Activated T-cell treated with anti-CD3 and anti-CD28 coated beads, Interleukin-2, amount 50 U/mL, for 1 hour (primary cell): ENCODE measurements around the gene SYNPO.

Experiments
- DNase-seq: peaks from one replicate; pipeline ENCODE4 v3.0.0-alpha.2; 2020

SYNPO gene

DNA sequence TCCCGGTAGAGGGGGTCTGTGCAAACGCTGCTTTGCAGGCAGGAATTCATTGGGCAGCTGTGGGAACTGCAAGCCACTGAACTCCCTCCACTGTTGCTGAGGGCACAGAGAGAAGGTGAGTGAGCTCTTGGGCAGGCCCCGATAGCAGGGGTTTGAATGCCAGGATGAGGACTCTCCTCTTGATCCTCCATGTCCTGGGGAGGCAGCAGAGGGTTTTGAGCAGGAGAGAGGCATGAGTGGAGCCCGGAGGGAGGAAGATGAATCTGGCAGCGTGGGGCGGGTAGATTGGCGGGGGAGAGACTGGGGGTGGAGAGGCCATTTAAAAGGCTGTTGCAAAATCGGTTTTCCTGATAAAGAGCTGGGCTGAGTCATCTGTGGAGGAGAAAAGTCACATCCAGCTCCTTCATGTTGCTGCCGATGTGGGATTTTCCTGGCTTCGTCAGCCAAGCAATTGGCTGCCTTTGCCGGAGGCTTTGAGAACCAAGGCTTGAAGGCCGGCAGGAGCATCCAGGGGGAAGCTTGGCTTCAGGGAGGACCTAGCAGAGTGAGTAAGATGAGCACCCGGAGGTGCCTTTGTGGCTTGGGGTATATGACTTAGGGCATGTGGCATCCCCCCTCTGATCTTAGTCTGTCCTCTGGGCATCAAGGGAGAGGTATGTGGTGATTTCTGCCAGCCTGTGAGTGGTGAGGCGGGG is at the start of gene SYNPO:
TSS of gene SYNPO (plus strand) at position 350 of the 695 bp plus-strand sequence. CDS start 7,616 bp downstream, outside the sequence.
- DNase-seq: no peak

- DNase-seq: no peak
Measured at GRCh38 chr5:150590979-150591695, 49.3 kb upstream of the SYNPO start.

GRCh38 chr5:150593593-150593992 is 46.9 kb upstream of the SYNPO start:
- no peak for DNase-seq

DNA sequence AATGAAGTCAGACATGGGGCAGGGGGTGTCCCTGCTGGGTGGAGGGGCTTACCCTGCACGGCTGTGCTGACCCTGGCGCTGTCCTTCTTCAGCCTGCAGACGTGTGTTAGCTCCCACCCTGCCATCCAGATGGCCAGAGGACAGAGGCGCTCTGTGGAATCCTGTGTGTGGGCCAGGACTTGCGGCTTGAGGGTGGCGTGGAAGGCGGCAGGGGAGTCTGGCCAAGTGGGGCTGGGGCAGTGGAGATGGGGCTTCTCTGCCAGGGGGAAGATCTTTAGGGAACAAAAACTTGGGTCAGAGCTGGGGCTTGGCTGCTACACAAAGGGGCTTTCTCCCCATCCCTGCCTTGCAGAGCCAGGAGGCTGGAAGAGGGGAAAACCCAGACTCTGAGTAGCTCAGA is 46.5 kb upstream of the SYNPO start:
- no peak for DNase-seq

GRCh38 chr5:150595466-150596031 is 44.9 kb upstream of the SYNPO start:
- DNase-seq: no peak

GRCh38 chr5:150596313-150596712 is 44.1 kb upstream of the SYNPO start:
- no peak for DNase-seq

DNA sequence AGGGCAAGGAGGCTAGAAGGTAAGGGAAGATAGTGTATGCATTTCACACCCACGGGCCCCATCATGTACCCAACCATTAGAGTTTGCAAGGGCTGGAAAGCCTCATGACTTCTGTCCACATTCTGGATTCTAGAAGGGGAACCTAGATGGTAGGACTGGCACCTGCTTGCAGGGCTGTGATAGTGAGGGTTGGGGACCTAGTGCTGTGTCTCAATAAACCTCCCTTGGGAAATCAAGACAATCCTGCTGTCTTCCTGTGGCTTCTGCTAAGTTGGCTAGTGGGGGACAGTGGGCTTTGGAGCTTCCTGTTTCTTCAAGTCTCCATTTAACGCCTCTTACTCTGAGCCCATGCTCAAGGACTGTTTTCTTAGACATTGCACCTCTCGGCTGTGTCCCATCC is 43.6 kb upstream of the SYNPO start:
- no peak for DNase-seq

- DNase-seq: no peak
Measured at GRCh38 chr5:150598006-150598405, 42.5 kb upstream of the SYNPO start.

DNA sequence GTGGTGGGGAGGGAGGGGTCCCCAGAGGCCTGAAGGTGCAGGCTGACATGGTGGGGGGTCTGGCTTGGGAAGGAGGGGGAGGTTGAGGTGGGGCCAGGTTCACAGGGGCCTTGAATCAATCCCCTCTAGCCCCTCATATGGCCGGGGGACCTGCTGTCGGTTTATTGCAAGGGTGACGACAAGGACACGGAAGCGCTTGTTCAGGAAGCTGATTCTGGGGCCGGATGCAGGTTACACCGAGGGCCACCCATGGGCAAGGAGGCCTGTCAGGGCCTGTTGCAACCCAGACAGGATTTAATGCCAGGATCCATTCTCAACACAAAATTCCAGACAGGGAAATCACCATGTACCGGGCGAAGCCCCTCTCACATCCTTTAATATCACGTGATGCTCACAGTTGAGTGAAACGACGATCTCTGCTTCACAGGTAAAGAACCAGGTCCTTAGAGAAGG is 41.6 kb upstream of the SYNPO start:
- no peak for DNase-seq

DNA sequence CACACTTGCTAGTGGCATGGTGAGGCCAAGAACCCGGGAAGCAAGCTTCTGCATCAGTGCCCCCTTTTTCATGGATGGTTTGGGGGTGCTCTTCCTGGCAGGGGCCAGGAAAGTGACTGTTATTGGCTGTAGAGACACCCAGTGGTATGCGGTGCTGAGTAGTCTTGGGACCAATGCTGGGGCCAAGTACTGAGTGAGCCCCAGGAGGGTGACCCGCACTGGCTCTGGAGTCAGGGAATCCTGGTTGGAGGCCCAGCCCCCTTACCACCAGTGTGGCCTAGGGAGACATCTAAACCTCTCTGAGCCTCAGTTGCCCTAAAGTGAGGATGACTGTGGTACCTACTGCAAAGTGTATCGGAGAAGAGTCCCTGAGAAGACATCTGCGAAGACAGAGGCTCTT is 41.2 kb upstream of the SYNPO start:
- DNase-seq: no peak

GRCh38 chr5:150599917-150600511 is 40.4 kb upstream of the SYNPO start:
- DNase-seq: no peak

GRCh38 chr5:150600616-150601490 is 39.6 kb upstream of the SYNPO start:
- no peak for DNase-seq

DNA sequence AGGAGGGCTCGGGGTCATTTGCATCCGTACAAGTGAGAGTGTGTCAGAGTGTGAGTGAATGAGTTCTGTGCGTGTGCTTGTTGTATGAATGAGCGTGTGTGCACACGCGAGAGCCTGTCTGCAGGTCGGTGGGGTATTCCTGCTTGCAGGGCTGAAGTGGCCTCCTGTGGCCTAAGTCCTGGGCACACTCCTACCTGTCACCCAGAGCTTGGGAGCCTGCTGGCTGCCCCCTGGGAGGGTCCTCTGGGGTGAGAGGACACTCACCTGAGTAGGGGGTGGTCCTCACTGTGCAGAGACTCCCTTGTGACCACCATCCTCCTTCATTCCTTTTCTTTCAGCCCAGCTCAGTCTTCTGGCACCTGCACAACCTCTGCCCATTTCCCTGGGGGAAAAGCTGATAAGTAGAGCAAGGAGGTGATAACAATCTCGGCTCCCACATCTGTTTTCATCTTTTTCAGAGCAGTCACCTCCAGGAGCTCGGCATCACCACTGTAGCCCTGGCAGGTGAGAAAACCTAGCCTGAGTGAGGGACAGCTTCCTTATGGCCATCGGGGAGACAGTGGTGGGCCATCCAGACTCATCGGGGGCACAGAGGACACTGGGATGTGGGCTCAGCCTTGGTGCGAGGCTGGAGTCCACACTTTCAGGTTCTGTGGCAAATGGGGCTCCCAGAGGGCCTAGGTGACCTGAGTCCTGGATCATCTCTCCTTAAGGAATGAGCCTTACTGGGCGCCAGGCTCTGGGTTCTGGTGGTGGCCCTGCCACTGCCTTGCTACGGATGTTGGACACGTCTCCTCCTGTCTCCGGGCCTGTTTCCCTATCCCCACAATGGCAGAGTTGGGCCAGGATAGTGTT is 38.7 kb upstream of the SYNPO start:
- DNase-seq: no peak

- no peak for DNase-seq
Measured at GRCh38 chr5:150603052-150603451, 37.4 kb upstream of the SYNPO start.

- no peak for DNase-seq
Measured at GRCh38 chr5:150603491-150603890, 37.0 kb upstream of the SYNPO start.

DNA sequence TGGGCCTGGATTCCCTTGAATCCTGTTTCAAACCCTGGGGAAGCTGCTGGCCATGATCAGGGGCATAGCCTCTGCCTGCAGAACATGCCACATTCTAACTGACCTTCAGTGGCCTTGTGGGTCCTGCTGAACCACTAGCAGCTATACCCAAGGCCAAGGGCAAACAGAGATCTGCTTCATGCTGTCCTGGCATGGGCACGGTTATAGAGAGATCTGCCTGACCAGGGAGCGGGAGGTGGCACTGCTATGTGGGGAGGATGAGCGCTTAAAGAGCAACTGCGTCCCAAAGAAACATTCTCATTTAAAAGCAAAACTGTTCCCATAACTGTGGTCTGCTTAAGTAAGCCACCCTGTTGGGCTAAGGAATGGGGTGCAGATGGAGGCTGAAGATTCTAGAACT is 36.5 kb upstream of the SYNPO start:
- DNase-seq: no peak

GRCh38 chr5:150604894-150605440 is 35.5 kb upstream of the SYNPO start:
- DNase-seq: no peak

DNA sequence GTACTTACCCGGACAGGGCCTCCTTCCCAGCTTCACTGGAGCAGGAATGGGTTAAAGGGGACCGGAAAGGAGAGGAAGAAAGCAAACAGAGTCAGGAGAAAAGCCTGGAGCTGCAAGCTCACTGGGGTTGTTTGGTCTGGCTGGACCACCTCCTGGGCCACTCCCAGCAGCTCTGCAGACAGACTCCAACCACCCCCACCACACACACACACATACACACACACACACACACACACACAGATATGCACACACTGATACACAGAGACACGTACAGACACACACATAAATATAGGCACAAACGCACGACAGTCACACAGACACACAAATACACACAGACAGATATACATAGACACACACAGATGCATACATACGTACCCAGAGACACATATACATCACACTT is 34.9 kb upstream of the SYNPO start:
- DNase-seq: no peak

DNA sequence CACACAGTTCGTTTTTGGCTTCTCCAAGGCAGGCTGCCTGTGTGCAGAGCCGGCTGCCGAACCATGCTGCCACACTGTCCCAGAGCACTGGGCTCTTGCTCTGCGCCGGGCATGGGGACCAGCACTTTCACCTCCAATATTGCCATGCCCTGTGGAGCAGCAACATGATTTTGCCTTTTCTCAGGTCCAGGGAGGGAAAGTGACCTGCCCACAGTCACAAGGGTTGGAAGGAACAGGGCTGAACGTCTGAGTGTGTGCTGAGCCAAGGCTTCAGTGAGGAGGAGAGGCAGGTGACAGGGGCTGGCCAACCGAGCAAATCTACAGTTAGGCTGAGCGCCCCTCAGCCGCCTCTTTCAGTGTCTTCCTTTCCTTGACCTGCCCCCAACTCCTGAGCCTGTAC is 34.0 kb upstream of the SYNPO start:
- no peak for DNase-seq

DNA sequence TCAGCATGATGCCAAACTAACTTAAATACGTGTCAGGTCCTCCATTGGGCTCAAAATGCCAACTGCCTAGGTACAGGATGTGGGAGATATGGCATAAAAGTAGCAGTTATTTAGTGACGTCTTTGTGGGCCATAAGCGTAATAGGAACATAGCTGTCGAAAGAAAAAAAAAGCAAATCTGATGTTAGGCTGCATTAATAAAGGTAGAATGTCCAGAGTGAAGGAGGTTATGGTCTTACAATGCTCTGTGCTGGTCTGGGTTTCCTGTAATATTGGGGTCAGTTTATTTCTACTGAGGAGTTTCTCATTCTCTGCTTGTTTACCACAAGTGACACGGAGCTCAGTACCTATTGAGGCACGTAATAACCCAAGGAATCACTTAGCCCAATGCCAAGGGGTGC is 33.4 kb upstream of the SYNPO start:
- no peak for DNase-seq

- DNase-seq: no peak
Measured at GRCh38 chr5:150607991-150608390, 32.5 kb upstream of the SYNPO start.

GRCh38 chr5:150608991-150609390 is 31.5 kb upstream of the SYNPO start:
- no peak for DNase-seq
